HG02798 (cell line): ENCODE data around the gene PCED1B.
"Not testable (repeated sequence)": the region's sequence is repeated elsewhere in the genome, so short reads cannot be mapped to it uniquely, and the experiment has no call there.

ENCODE experiments used
- ATAC-seq: cut with Tn5 transposase; IDR thresholded peaks from one replicate; pipeline ENCODE4 v1.9.1; 2021; ENCODE audit warnings: mild to moderate bottlenecking; ENCODE audit not compliant: unreplicated experiment, poor library complexity

Gene PCED1B

DNA sequence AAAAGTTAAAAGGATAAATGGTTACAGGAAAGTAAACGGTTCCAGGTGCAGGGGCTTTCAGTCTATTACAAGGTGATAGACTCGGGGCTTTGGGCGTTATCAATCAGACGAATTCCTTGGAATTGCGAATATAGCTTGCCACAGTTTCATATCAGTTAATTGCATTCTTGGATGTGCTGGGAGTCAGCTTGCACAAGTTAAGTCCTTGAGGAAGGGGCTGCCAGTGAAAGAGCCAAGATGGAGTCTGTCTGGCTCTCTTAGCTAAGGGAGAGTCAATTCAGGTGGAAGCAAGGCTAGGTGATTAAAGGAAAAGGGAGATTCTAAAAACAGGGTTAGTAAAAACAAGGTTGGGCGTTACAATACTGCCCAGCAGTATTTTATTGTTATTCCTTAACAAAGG is 121.8 kb downstream of the PCED1B start:
- not testable (repeated sequence) for ATAC-seq

DNA sequence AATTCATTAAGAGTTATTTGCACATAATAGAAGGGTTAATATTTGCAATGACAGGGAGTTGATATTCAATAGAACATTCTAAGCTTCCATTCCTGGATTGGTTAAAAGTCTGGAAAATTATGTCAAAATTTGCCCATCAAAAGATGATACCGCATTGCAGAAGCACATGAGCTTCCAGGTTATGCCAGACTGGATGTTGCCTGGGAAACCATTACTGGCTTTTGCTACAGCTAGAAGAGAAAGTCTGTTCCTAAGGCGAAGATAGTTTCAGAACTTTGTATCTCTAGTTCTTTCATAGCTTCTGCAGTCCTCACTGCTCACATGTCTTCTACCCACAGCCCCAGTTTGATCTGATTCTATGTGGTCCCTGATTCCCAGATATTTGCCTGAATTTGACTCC is 122.8 kb downstream of the PCED1B start:
- ATAC-seq = no peak

DNA sequence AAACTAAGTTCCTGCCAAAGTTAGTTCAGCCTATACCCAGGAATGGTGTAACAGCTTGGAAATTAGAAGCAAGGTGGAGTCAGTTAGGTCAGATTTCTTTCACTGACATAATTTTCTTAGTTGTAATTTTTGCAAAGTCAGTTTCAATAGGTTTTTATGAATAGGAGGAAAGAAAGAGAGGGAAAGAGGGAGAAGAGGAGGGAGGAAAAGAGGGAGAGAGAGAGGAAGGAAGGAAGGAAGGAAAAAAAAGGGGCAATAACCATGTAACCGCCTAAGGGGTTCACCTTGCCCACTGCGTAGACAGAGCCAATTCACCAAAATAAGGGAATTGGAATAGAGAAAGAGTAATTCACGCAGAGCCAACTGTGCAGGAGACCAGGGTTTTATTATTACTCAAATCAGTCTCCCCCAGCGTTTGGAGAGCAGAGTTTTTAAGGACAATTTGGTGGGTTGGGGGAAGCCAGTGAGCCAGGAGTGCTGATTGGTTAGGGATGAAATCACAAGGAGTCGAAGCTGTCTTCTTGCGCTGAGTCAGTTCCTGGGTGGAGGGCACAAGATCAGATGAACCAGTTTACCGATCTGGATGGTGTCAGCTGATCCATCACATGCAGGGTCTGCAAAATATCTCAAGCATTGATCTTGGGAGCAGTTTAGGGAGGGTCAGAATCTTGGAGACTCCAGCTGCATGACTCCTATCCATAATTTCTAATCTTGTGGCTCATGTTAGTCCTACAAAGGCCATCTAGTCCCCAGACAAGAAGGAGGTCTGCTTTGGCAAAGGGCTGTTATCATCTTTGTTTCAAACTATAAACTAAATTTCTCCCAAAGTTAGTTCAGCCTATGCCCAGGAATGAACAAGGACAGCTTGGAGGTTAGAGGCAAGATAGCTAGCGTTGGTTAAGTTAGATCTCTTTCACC is 126.4 kb downstream of the PCED1B start:
- ATAC-seq = no peak

DNA sequence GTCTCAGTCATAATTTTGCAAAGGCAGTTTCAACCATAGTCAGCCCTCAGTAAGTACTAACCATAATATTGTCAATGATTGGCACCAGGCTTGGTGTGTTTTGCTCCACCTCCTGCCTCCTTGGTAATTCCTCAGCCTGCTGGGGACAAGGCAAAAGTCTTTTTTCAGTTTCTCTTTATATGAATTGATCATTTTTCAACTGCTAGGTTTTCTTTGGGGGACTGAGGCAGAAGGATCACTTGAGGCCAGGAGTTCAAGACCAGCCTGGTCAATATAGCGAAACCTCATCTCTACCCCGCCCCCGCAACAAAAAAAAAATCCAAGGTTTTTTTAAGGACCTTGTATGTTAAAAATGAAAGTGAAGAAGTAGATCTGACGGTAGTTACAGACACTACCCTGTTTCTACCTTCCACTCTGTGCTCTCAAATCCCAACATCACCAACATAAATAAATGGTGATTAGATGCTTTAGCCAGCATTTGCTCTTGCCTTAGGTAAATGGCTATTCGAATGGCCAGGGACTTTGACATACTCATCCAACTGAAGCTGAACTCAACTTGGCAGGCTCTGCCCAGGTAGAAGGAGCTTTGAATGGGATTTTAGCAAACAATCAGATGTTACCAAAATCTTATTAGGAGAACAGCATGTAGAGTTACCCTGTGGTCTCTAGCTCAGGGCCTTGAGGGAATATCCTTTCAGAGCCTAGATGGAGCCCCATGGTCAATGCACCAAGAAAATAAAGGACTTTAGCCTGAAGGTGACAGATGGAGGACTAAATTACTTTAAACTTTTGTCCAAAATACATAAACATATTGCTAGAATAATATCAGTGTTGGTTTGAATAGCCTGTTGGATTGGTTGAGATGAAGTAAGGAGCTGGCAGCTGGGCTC is 127.3 kb downstream of the PCED1B start:
- ATAC-seq = no peak

DNA sequence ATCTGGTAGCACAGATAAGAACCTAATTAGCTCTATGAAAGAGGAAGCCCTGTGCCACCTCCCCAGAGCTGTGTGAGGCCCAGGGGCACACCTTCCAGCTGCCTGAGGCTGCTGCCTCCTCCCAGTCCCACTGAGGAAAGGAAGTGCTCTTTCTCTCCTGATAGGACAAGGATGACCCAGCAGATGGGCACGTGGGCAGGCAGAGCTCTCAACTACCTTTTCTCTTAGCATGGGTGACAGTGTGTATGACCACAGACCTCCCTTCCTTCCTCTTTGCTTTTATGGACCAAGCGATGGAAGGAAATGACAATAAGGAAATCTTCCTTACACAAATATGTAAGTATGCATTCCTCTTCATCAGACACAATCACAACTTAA is 127.9 kb downstream of the PCED1B start:
- ATAC-seq = peak; percentile 67

DNA sequence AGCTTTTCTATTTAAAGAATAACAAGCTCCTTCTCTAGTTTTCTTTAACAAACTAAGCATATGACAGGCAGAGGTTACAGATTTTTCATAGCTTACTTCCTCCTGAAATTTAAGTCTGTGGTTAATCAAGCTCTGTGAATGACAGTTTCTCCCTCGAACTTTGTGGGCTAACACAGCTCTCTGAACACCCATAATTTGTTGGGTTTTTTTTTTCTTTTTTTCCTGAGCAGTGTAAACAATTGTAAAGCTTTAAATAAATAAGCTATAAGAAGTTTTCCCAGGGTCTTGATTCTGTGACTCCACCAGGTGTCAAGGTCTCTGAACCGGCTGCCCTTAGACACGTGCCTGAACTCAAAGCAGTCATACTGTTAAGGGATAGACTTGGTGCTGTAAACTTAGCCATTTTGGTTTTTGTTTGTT is 128.4 kb downstream of the PCED1B start:
- peak; percentile 78 for ATAC-seq

DNA sequence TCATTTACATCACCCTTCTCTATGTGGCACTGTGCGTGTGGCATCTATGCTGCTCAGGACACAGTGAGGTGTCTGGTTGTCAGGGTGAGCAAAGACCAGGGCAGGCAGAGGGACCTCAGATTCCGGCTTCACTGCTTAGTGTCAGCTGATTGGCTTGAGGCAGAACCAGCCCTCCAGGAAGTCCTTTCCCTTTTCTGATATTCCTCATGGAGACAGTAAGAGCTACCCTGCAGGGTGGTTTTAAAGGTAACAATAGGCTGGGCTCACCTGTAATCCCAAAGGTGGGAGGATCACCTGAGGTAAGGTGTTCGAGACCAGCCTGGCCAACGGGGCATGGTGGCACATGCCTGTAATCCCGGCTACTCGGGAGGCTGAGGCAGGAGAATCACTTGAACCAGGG is 129.6 kb downstream of the PCED1B start:
- no peak for ATAC-seq

DNA sequence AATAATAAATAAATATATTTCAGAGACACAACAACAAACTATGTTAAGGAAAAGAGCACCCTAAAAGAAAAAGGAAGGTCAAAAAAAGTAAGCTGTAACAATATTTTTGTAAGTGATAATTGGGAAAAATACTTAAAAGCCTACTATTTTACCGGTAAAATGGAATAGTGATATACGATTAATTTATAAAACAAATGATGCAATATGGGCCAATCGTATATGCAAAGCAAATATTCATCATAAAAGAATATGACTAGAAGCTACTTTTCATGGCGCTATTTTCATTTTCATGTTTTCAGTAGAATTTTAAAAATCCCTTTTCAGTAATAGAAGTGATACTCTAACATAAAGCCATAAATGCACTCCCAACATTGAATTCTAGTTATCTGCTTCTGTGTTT is 131.4 kb downstream of the PCED1B start:
- no peak for ATAC-seq

DNA sequence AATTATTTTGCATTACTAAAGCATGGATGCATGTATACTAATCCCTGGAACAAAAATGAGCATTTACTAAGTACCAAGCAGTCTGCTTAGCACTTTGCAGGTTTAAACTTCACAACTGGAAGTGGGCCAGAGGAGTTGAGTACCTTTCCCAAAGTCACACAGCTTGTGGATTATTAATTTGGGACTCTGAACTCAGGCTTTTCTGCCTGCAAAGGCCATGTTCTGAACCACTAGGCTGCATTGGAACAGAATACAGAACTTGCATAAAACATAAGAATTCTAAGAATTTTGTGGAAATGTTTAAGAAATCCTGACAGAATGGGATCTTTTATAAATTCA is 133.2 kb downstream of the PCED1B start:
- no peak for ATAC-seq

DNA sequence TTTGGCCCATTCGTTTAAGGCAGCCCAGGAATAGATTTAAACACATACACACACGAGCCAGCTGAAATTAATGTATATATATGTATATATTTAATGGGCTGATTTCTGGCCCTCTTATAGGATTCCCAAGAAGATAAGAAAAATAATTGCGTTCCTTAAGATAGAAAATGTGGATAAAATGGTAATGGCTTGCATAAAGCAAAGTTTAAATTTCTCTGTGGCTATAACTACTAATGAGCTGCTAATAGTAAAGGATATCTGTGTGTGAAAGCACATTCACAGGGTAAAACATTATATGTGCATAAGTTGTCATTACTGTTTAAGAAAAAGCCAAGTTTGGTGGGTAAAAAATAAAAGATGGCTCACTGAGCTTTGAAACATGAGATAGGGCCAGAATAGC is 134.0 kb downstream of the PCED1B start:
- no peak for ATAC-seq

DNA sequence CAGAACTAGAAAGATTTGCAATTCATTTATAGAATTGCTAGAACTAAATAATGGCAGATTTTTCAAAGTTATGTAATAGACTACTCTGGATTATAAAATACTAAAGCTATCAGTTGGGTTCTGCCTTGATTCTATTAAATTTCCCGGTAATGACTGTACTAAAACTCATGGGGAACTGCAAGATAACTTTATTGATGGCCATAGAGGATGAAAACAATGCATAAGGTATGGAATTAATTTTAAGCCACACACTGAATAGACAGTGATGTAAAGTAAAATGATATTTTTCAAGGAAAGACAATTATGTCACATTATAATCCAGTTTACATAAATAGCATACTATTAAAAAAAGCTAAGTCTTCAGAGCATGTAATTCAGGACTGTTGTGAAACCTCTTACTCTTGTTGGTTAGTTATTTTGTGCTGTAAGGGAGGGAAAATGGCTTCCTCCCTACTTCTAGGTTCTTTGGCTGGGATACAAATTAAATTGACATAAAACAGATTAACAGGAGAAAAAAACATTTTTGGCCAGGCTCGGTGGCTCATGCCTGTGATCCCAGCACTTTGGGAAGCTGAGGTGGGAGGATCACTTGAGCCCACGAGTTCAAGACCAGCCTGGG is 134.7 kb downstream of the PCED1B start:
- ATAC-seq = no peak

DNA sequence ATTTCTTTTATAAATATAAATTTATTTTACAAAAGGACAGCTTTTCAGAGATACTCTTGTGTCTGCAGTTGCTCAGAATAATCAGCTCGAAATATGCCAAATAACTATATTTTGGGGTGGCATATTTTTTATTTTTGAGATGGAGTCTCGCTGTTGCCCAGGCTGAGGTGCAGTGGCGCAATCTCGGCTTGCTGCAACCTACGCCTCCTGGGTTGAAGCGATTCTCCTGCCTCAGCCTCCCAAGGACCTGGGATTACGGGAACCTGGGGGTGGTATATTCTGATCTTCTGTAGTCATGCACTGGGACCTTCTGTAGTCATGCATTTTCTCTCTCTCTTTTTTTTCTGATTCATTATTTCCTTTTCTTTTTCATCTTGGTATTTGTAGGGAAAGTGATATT is 135.3 kb downstream of the PCED1B start:
- ATAC-seq = no peak

DNA sequence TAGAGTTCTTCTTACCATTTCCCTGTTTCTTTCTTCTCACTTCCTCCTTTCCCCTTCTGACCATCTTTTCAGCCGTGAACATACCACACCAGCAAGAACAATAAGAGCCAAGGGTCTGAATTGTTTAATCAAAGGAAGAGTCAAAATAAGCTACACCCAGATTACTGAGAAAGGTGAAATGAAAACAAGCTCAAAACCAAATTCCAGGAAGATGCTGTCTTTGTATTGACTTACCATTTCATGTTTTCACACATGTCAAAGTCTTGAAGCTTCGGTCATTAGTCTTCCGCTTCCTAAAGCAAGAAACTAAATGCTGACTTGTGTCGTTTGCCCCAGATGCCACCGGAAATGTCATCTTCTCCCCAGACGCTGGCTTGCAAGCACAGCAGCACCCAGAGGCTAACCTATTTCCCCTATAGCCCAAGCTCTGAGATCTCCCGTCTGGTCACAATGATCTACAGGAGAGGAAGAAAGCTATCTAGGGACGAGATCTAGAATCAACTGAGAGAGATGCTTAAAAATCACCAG is 136.8 kb downstream of the PCED1B start:
- peak; percentile 73 for ATAC-seq

DNA sequence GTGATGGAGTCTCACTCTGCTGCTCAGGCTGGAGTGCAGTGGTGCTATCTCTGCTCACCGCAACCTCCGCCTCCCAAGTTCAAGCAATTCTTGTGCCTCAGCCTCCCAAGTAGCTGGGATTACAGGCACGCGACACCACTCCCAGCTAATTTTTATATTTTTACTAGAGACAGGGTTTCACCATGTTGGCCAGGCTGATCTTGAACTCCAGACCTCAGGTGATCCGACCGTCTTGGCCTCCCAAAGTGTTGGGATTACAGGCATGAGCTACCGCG is 138.1 kb downstream of the PCED1B start:
- ATAC-seq = not testable (repeated sequence)

DNA sequence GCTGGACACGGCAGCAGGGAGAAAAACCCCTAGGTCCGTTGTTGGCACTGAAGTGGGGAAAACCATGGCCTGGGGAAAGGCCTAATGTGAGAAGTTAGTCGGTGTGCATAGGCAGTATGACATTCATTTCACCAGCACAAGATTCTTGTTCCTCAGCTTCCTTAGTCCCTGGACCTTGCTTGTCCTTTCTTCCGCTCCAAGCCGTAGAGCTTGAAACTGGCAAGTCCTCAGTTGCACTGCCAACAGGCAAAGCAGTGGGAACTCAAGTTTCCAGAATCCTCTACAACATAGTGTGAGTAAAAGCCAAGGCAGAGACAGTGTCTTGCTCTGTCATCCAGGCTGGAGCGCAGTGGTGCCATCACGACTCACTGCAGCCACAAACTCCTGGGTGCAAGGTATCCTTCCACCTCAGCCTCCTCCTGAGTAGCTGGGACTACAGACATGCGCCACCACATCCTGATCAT is 138.8 kb downstream of the PCED1B start:
- ATAC-seq = peak; percentile 52

DNA sequence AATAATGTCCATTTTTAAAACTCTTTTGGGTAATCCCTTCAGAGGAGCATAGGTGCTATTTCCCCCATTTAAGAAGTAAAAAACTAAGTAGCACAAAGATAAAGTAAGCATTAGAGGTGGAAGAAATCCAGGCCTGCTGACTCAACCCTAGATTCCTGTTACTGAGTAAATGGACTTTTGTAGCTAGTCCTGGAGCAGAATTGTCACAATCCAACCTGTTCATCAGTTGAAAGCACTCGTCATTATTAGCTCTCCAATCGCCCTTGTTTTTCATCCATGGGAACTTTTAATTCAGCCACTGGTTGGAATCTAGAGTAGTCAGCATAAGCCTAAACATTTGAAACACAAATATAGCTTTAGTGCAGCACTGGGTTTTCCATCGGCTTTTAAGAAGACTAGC is 139.8 kb downstream of the PCED1B start:
- no peak for ATAC-seq

DNA sequence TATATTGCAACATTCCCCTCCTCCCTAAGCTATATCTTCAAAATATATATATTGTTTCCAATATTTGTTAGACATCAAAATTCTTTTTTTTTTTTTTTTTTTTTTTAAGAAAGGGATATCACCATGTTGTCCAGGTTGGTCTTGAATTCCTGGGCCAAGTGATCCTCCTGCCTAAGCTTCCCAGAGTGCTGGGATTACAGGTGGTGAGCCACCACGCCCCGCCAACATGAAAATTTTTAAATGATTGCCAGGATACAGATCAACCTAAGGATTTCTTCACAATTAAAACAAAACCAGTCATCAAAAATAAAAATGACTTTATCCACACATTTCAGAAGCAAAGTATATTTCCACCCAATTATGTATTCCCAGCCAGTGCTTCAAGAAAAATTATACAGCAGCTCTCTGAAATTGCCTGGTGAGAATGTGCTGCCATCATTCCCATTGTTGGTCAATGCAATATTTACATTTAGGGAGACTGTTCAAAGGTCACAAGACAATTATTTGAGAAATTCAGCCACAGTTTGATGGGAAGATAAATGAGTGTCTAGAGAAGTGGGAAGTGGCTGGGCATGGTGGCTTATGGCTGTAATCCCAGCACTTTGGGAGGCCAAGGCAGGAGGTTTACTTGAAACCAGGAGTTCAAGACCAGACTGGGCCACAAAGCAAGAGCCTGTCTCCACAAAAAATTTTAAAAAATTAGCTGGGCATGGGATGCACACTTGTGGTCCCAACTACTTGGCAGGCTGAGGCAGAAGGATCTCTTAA is 142.0 kb downstream of the PCED1B start:
- no peak for ATAC-seq

DNA sequence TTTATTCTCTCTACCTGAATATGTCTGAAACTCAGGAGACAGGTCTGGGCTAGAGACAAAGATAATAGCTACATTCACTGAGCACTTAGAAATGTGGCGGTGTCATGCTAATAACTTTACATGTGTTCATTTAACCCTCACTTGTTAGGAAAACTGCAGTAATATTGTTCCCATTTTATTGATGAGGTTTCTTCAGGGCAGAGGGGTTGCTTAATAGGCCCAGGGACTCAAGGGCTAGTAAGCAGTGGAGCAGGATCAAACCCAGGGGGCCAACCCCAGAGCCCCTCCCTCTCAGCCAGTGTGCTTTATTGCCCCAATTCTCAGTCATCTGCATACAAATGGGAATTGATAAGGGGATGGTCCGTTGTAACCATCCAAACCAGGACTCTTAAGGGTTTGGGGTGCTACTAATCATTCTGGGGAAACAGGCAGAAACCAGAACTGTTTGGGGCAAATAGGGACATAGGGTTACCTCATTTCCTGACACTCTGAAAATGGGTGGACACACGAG is 143.2 kb downstream of the PCED1B start:
- no peak for ATAC-seq

DNA sequence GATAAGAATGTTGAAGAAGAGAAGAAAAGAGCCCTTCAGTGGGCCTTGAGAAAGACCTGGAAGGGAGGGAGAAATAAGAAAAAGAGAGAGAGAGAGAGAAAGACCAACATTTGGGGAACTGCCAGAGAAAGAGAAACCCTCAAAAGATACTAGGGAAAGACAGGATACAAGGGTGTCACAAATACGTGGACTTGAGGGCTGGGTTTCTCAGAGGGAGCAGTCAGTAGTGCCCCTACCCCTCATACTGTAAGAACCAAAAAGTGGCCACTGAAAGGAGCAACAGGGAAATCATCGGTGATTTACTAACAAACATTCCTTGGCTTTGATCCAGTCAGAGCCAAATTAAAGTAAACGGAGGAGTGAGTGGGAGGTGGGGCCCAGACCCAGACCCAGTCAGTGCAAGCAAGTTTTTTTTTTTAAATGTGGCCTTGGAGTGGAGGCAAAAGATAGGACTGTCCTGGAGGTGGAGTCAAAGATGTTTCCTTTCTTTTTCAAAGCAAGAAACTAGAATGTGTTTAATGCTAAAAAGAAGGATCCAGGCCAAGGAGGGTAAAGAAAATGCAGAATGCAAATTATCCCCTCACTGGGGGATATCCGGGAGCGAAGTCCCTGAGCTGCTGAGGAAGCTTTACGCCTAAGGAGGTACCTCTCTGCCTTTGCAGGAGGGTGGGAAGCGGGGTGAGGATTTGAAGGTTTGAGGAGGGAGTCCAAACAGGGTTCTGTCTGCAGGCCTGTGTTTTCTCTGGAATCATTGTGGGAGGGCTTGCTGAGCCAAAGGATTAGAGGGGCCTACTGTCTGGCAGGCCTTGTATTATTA is 143.8 kb downstream of the PCED1B start:
- peak; percentile 42 for ATAC-seq
